Suprapubic skin (tissue), 4 donors: Measurements from ENCODE around the gene GVQW3. TPM values are rescaled to one million over a fixed set of nuclear protein-coding genes. Genes with fewer than 3 reads are reported as not detected.

Experiments
- DNase-seq, 2 donors: peaks; one replicate each; pipeline ENCODE4 v3.0.0-alpha.2; 2019; ENCODE audit warnings: low spot score in 2 of 2
- H3K27ac ChIP-seq: fragments of 200-600 bp; sonication (generic); one replicate; pipeline ENCODE4 v1.5.1; 2019
- H3K27me3 ChIP-seq: fragments of 200-600 bp; sonication (generic); one replicate; pipeline ENCODE4 v1.5.1; 2019
- H3K36me3 ChIP-seq: fragments of 200-600 bp; sonication (generic); one replicate; pipeline ENCODE4 v1.5.1; 2019
- H3K4me1 ChIP-seq: fragments of 200-600 bp; sonication (generic); one replicate; pipeline ENCODE4 v1.5.1; 2019
- H3K4me3 ChIP-seq: fragments of 200-600 bp; sonication (generic); one replicate; pipeline ENCODE4 v1.5.1; 2019; ENCODE audit warnings: mild to moderate bottlenecking
- H3K9me3 ChIP-seq: fragments of 200-600 bp; sonication (generic); one replicate; pipeline ENCODE4 v1.5.1; 2019
- EP300 ChIP-seq: sonication (generic); formaldehyde crosslinking; IDR thresholded peaks from one replicate; pipeline ENCODE4 v1.6.1; 2017; ENCODE audit warnings: antibody characterized with exemption
- POLR2A ChIP-seq, 2 donors: fragments of 450-650 bp; IDR thresholded peaks; one replicate each; pipeline ENCODE4 v1.6.1; 2017; ENCODE audit warnings: antibody characterized with exemption in 2 of 2, mild to moderate bottlenecking in 2 of 2, moderate library complexity in 2 of 2
- POLR2AphosphoS5 ChIP-seq, 3 donors: sonication (generic); formaldehyde crosslinking; IDR thresholded peaks; one replicate each; pipeline ENCODE4 v1.6.1; 2017; ENCODE audit warnings: antibody characterized with exemption in 3 of 3
- WGBS: methylation state at CpG from one replicate; pipeline ENCODE4 v1.1.5; 2018; 5-methylcytosine and 5-hydroxymethylcytosine counted together
- total RNA-seq, 4 donors: library from RNA; depleted of rRNA; stranded (reverse); fragments of >200 nt; gene quantifications; one replicate each; pipeline ENCODE4 v1.1.0, GENCODE V29; 2016
- TF ChIP-seq, protein P1 (sequence below), 2 donors: fragments of 200-600 bp in 1 of 2; fragments of 450-650 bp in 1 of 2; sonication (generic) in 1 of 2; IDR thresholded peaks; one replicate each; pipeline ENCODE4 v1.5.1; 2016 to 2019; ENCODE audit warnings: antibody characterized with exemption in 2 of 2, mild to moderate bottlenecking in 1 of 2, moderate library complexity in 1 of 2

GVQW3 gene
- total RNA-seq, 4 donors from 2014 or later, result 0.36 to 2.5 (median 1.1) TPM

GRCh38 chr11:76361776-76362175 lies 19.3 kb upstream of the GVQW3 start:
- no peak overlapping the region for H3K27ac ChIP-seq
- TF ChIP-seq, protein P1, sequence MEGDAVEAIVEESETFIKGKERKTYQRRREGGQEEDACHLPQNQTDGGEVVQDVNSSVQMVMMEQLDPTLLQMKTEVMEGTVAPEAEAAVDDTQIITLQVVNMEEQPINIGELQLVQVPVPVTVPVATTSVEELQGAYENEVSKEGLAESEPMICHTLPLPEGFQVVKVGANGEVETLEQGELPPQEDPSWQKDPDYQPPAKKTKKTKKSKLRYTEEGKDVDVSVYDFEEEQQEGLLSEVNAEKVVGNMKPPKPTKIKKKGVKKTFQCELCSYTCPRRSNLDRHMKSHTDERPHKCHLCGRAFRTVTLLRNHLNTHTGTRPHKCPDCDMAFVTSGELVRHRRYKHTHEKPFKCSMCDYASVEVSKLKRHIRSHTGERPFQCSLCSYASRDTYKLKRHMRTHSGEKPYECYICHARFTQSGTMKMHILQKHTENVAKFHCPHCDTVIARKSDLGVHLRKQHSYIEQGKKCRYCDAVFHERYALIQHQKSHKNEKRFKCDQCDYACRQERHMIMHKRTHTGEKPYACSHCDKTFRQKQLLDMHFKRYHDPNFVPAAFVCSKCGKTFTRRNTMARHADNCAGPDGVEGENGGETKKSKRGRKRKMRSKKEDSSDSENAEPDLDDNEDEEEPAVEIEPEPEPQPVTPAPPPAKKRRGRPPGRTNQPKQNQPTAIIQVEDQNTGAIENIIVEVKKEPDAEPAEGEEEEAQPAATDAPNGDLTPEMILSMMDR (IDR thresholded peaks at IDR 0.05), result no peak
- TF ChIP-seq EP300, result no peak
- TF ChIP-seq POLR2AphosphoS5 (IDR thresholded peaks at IDR 0.05), result no peak
- no peak for TF ChIP-seq POLR2A (IDR thresholded peaks at IDR 0.05)
- no peak overlapping the region for H3K4me3 ChIP-seq
- DNase-seq, result no peak
- WGBS, result 50% methylated on average over 2 of the region's 2 CpGs
- no peaks in the 10 kb centered on the region for H3K4me1 ChIP-seq
- no peaks in the 10 kb centered on the region for H3K27me3 ChIP-seq
- peaks cover 17% of the 10 kb centered on the region for H3K36me3 ChIP-seq
- no peaks in the 10 kb centered on the region for H3K9me3 ChIP-seq

GRCh38 chr11:76362716-76363115 lies 18.4 kb upstream of the GVQW3 start:
- H3K4me1 ChIP-seq, result peaks cover 2% of the 10 kb centered on the region
- H3K27ac ChIP-seq, result no peak overlapping the region
- TF ChIP-seq, protein P1 (IDR thresholded peaks at IDR 0.05), result no peak
- TF ChIP-seq POLR2A (IDR thresholded peaks at IDR 0.05) (no peak), POLR2AphosphoS5 (IDR thresholded peaks at IDR 0.05) (no peak), EP300 (no peak)
- H3K27me3 ChIP-seq, result no peaks in the 10 kb centered on the region
- DNase-seq, result no peak
- no peak overlapping the region for H3K4me3 ChIP-seq
- peaks cover 17% of the 10 kb centered on the region for H3K36me3 ChIP-seq
- WGBS, result 94% methylated on average over 7 of the region's 7 CpGs
- no peaks in the 10 kb centered on the region for H3K9me3 ChIP-seq

- DNase-seq, result no peak
- H3K27me3 ChIP-seq, result no peaks in the 10 kb centered on the region
- WGBS, result 92% methylated on average over 16 of the region's 16 CpGs
- TF ChIP-seq, protein P1 (IDR thresholded peaks at IDR 0.05), result no peak
- TF ChIP-seq POLR2A (IDR thresholded peaks at IDR 0.05) (no peak), POLR2AphosphoS5 (IDR thresholded peaks at IDR 0.05) (no peak), EP300 (no peak)
- peaks cover 8% of the 10 kb centered on the region for H3K36me3 ChIP-seq
- H3K4me1 ChIP-seq, result peaks cover 2% of the 10 kb centered on the region
- no peak overlapping the region for H3K27ac ChIP-seq
- H3K9me3 ChIP-seq, result no peaks in the 10 kb centered on the region
- H3K4me3 ChIP-seq, result no peak overlapping the region
Measured at GRCh38 chr11:76365038-76365679, 16.0 kb upstream of the GVQW3 start.

- Histone ChIP-seq H3K36me3 (peaks cover 8% of the 10 kb centered on the region), H3K27ac (no peak overlapping the region), H3K27me3 (no peaks in the 10 kb centered on the region), H3K9me3 (no peaks in the 10 kb centered on the region), H3K4me3 (no peak overlapping the region), H3K4me1 (peaks cover 9% of the 10 kb centered on the region)
- TF ChIP-seq EP300 (no peak), POLR2A (IDR thresholded peaks at IDR 0.05) (no peak)
- no peak for DNase-seq
- 88% methylated on average over 1 of the region's 1 CpG for WGBS
Measured at GRCh38 chr11:76368490-76368889, 12.6 kb upstream of the GVQW3 start.

DNA sequence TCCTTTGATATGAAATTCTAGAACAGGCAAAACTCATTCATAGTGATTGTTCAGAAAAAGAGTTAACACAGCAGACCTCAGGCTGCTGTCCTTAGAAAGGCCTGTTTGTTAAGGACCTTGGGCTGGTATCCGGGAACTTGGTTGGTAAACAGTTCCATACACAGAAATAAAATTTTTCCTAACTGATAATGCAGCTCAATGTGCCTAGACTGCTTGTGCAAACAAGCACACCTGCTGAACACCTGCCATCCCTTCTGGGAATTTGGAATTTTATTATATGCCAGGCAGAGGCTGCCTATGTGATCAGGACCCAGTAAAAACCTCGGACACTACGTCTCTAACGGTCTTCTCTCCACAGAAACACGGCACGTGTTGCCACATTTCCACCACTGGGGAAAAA lies 11.7 kb upstream of the GVQW3 start:
- no peaks in the 10 kb centered on the region for H3K27me3 ChIP-seq
- TF ChIP-seq POLR2A (IDR thresholded peaks at IDR 0.05) (no peak), EP300 (no peak), POLR2AphosphoS5 (IDR thresholded peaks at IDR 0.05) (no peak)
- TF ChIP-seq, protein P1 (IDR thresholded peaks at IDR 0.05), result no peak
- peaks cover 9% of the 10 kb centered on the region for H3K4me1 ChIP-seq
- WGBS, result 81% methylated on average over 6 of the region's 6 CpGs
- H3K36me3 ChIP-seq, result peaks cover 8% of the 10 kb centered on the region
- no peak overlapping the region for H3K4me3 ChIP-seq
- H3K27ac ChIP-seq, result no peak overlapping the region
- no peak for DNase-seq
- H3K9me3 ChIP-seq, result no peaks in the 10 kb centered on the region

DNA sequence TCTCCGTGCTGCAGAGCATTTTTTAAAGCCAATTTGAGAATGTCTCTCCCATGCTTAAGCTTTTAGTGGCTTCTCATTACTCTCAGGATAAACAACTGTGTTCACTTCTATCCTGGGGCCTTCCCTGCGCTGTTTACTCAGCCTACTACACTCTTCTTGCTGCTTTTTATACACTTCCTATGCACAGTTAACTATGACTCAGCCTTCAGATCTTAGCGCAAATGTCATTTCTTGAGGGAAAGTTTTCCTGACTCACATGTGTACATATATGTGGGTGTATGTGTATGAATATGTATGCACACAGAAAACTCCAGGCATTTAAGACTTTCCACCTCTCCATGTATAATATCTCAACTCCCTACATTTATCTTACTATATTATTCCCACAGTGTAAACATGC lies 10.0 kb upstream of the GVQW3 start:
- 52% methylated on average over 3 of the region's 3 CpGs for whole genome bisulfite sequencing
- Histone ChIP-seq H3K9me3 (no peaks in the 10 kb centered on the region), H3K36me3 (no peaks in the 10 kb centered on the region), H3K4me1 (peaks cover 15% of the 10 kb centered on the region), H3K27ac (no peak overlapping the region), H3K4me3 (no peak overlapping the region), H3K27me3 (no peaks in the 10 kb centered on the region)
- no peak for DNase-seq
- TF ChIP-seq, protein P1 (IDR thresholded peaks at IDR 0.05), result no peak
